Osteocyte (in vitro differentiated cells): ENCODE measurements around the gene ASB5. TPM values are rescaled to one million over a fixed set of nuclear protein-coding genes. Genes with fewer than 3 reads are reported as not detected.

Experiments
- DNase-seq: peaks from one replicate; pipeline ENCODE4 v3.0.0; 2021; ENCODE audit warnings: mixed read lengths; ENCODE audit not compliant: unreplicated experiment; ENCODE audit errors: extremely low spot score
- H3K27ac Mint-ChIP-seq: one replicate; pipeline ENCODE4 v1.8.0; 2021; ENCODE audit warnings: mild to moderate bottlenecking, mixed read lengths; ENCODE audit not compliant: unreplicated experiment
- H3K27me3 Mint-ChIP-seq: one replicate; pipeline ENCODE4 v1.8.0; 2021; ENCODE audit warnings: mixed read lengths; ENCODE audit not compliant: unreplicated experiment
- H3K36me3 Mint-ChIP-seq: one replicate; pipeline ENCODE4 v1.8.0; 2021; ENCODE audit warnings: mixed read lengths; ENCODE audit not compliant: unreplicated experiment
- H3K4me1 Mint-ChIP-seq: one replicate; pipeline ENCODE4 v1.8.0; 2021; ENCODE audit warnings: mixed read lengths; ENCODE audit not compliant: unreplicated experiment
- H3K4me3 Mint-ChIP-seq: one replicate; pipeline ENCODE4 v1.8.0; 2021; ENCODE audit warnings: mild to moderate bottlenecking, moderate library complexity, mixed read lengths; ENCODE audit not compliant: unreplicated experiment
- H3K9me3 Mint-ChIP-seq: one replicate; pipeline ENCODE4 v1.8.0; 2021; ENCODE audit warnings: mixed read lengths; ENCODE audit not compliant: unreplicated experiment
- CTCF ChIP-seq: fragments of 200-600 bp; sonication (generic); IDR thresholded peaks from 2 replicates; pipeline ENCODE4 v1.5.0; 2021; ENCODE audit warnings: antibody characterized with exemption, mild to moderate bottlenecking, moderate library complexity
- total RNA-seq: library from RNA; stranded (reverse); gene quantifications from 2 replicates; pipeline ENCODE4 v1.2.1, GENCODE V29; 2021

ASB5 gene
- total RNA-seq, 1 donor from 2014 or later: 0.32 TPM

GRCh38 chr4:176193938-176194337, 75.1 kb downstream of the ASB5 start:
- Mint-ChIP-seq H3K36me3 (no peaks in the 10 kb centered on the region), H3K27ac (no peak overlapping the region), H3K4me1 (peaks cover 9% of the 10 kb centered on the region), H3K27me3 (no peaks in the 10 kb centered on the region), H3K4me3 (no peak overlapping the region), H3K9me3 (no peaks in the 10 kb centered on the region)
- TF ChIP-seq CTCF: no peak
- no peak for DNase-seq

GRCh38 chr4:176193126-176193525, 75.9 kb downstream of the ASB5 start:
- no peak for TF ChIP-seq CTCF
- Mint-ChIP-seq H3K4me1 (peaks cover 9% of the 10 kb centered on the region), H3K9me3 (no peaks in the 10 kb centered on the region), H3K27me3 (no peaks in the 10 kb centered on the region), H3K36me3 (no peaks in the 10 kb centered on the region), H3K4me3 (no peak overlapping the region), H3K27ac (no peak overlapping the region)
- DNase-seq: no peak

GRCh38 chr4:176191974-176192373, 77.0 kb downstream of the ASB5 start:
- no peak overlapping the region for H3K27ac Mint-ChIP-seq
- TF ChIP-seq CTCF: no peak
- H3K27me3 Mint-ChIP-seq: no peaks in the 10 kb centered on the region
- no peak for DNase-seq
- no peaks in the 10 kb centered on the region for H3K9me3 Mint-ChIP-seq
- H3K4me3 Mint-ChIP-seq: no peak overlapping the region
- peaks cover 9% of the 10 kb centered on the region for H3K4me1 Mint-ChIP-seq
- no peaks in the 10 kb centered on the region for H3K36me3 Mint-ChIP-seq

GRCh38 chr4:176189891-176190795, 78.9 kb downstream of the ASB5 start:
- H3K27me3 Mint-ChIP-seq: no peaks in the 10 kb centered on the region
- no peak overlapping the region for H3K27ac Mint-ChIP-seq
- H3K36me3 Mint-ChIP-seq: no peaks in the 10 kb centered on the region
- H3K9me3 Mint-ChIP-seq: no peaks in the 10 kb centered on the region
- H3K4me3 Mint-ChIP-seq: no peak overlapping the region
- DNase-seq: no peak
- no peak for TF ChIP-seq CTCF
- peaks cover 2% of the 10 kb centered on the region for H3K4me1 Mint-ChIP-seq

GRCh38 chr4:176188654-176189053, 80.4 kb downstream of the ASB5 start:
- H3K9me3 Mint-ChIP-seq: no peaks in the 10 kb centered on the region
- H3K27ac Mint-ChIP-seq: no peak overlapping the region
- H3K4me1 Mint-ChIP-seq: no peaks in the 10 kb centered on the region
- H3K27me3 Mint-ChIP-seq: no peaks in the 10 kb centered on the region
- DNase-seq: no peak
- no peaks in the 10 kb centered on the region for H3K36me3 Mint-ChIP-seq
- no peak overlapping the region for H3K4me3 Mint-ChIP-seq
- no peak for TF ChIP-seq CTCF
